Measurements from ENCODE around the gene ST6GAL1.
"Not testable (repeated sequence)": the region's sequence is repeated elsewhere in the genome, so short reads cannot be mapped to it uniquely, and the experiment has no call there.

The ST6GAL1 gene

GRCh38 chr3:186930143-186930640 is at the start of gene ST6GAL1:
ST6GAL1 (plus strand) TSS chr3:186930526; CDS start chr3:187042704, 112,178 bp downstream.
- DNase-seq (ENCODE audit: low read depth): peak; percentile 31

- no peak for DNase-seq (ENCODE audit: low read depth)
Observed at GRCh38 chr3:186882150-186882524, 48.2 kb upstream of the ST6GAL1 start.

GRCh38 chr3:186882881-186883685 is 47.2 kb upstream of the ST6GAL1 start:
- peak; percentile 60 for DNase-seq (ENCODE audit: low read depth)

GRCh38 chr3:186883686-186884058 is 46.7 kb upstream of the ST6GAL1 start:
- no peak for DNase-seq (ENCODE audit: low read depth)

- DNase-seq (ENCODE audit: low read depth): not testable (repeated sequence)
Observed at GRCh38 chr3:186884868-186885267, 45.5 kb upstream of the ST6GAL1 start.

GRCh38 chr3:186886202-186886981 is 43.9 kb upstream of the ST6GAL1 start:
- no peak for DNase-seq (ENCODE audit: low read depth)

GRCh38 chr3:186887507-186887938 is 42.8 kb upstream of the ST6GAL1 start:
- DNase-seq (ENCODE audit: low read depth): not testable (repeated sequence)

GRCh38 chr3:186888569-186888968 is 41.8 kb upstream of the ST6GAL1 start:
- DNase-seq (ENCODE audit: low read depth): no peak

- DNase-seq (ENCODE audit: low read depth): not testable (repeated sequence)
Observed at GRCh38 chr3:186889698-186890097, 40.6 kb upstream of the ST6GAL1 start.

GRCh38 chr3:186890911-186891310 is 39.4 kb upstream of the ST6GAL1 start:
- no peak for DNase-seq (ENCODE audit: low read depth)

- not testable (repeated sequence) for DNase-seq (ENCODE audit: low read depth)
Observed at GRCh38 chr3:186893071-186893470, 37.3 kb upstream of the ST6GAL1 start.

- no peak for DNase-seq (ENCODE audit: low read depth)
Observed at GRCh38 chr3:186895406-186895805, 34.9 kb upstream of the ST6GAL1 start.

GRCh38 chr3:186896006-186896405 is 34.3 kb upstream of the ST6GAL1 start:
- no peak for DNase-seq (ENCODE audit: low read depth)

GRCh38 chr3:186896875-186897274 is 33.5 kb upstream of the ST6GAL1 start:
- no peak for DNase-seq (ENCODE audit: low read depth)

- peak; percentile 62 for DNase-seq (ENCODE audit: low read depth)
Observed at GRCh38 chr3:186901135-186901734, 29.1 kb upstream of the ST6GAL1 start.

- no peak for DNase-seq (ENCODE audit: low read depth)
Observed at GRCh38 chr3:186902154-186902553, 28.2 kb upstream of the ST6GAL1 start.

- no peak for DNase-seq (ENCODE audit: low read depth)
Observed at GRCh38 chr3:186902713-186903112, 27.6 kb upstream of the ST6GAL1 start.

GRCh38 chr3:186903676-186904075 is 26.6 kb upstream of the ST6GAL1 start:
- DNase-seq (ENCODE audit: low read depth): not testable (repeated sequence)

GRCh38 chr3:186907075-186907474 is 23.3 kb upstream of the ST6GAL1 start:
- DNase-seq (ENCODE audit: low read depth): not testable (repeated sequence)

GRCh38 chr3:186909078-186909853 is 21.1 kb upstream of the ST6GAL1 start:
- DNase-seq (ENCODE audit: low read depth): no peak

Data from fibroblast of the conjunctiva (primary cell).